ENCODE data around the gene LAMA3. TPM values are rescaled to one million over a fixed set of nuclear protein-coding genes. Genes with fewer than 3 reads are reported as not detected.

Gene LAMA3
- total and polyA plus RNA-seq, 4 donors: 0.26 to 3.9 (median 0.37) TPM

DNA sequence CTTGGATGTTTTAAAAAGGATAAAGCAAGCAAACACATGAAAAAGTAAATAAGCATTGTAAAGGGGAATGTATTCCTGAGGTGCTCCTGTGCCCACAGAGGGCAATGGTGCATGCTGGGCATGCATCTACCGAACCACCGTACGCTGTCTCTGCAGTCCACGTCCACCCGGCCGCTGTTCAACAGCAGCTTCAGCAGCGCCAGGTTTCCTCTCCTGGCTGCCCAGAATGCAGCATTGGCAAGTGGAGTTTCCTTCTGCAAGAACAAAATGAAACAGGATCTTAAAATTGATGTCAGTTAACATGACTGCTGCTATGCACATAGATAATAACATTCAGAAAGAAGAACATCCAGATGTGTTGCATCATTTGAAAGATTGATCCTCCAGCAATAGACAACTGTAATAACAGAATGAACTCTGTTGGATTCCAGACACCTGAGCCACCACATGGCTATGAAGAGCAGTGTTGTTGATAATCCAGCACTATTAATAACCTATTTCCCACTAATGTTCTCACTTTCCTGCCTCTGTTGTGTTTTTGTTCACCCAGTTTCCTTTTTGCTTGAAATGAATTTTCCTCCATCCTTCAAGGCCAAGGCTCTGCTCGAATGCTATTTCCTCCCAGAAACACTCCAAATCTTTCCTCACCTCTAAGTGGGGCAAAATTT, 40.2 kb upstream of the LAMA3 start:
- 75% methylated on average over 8 of the region's 8 CpGs for WGBS
- TF ChIP-seq, protein P1, sequence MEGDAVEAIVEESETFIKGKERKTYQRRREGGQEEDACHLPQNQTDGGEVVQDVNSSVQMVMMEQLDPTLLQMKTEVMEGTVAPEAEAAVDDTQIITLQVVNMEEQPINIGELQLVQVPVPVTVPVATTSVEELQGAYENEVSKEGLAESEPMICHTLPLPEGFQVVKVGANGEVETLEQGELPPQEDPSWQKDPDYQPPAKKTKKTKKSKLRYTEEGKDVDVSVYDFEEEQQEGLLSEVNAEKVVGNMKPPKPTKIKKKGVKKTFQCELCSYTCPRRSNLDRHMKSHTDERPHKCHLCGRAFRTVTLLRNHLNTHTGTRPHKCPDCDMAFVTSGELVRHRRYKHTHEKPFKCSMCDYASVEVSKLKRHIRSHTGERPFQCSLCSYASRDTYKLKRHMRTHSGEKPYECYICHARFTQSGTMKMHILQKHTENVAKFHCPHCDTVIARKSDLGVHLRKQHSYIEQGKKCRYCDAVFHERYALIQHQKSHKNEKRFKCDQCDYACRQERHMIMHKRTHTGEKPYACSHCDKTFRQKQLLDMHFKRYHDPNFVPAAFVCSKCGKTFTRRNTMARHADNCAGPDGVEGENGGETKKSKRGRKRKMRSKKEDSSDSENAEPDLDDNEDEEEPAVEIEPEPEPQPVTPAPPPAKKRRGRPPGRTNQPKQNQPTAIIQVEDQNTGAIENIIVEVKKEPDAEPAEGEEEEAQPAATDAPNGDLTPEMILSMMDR (IDR thresholded peaks at IDR 0.05; ENCODE audit: low read depth, low read length, missing input control): no peak
- TF ChIP-seq ZBTB33 (IDR thresholded peaks at IDR 0.05) (no peak), SP1 (IDR thresholded peaks at IDR 0.05) (no peak), TAF1 (conservative IDR thresholded peaks at IDR 0.05) (no peak)
- TF ChIP-seq, protein P2, sequence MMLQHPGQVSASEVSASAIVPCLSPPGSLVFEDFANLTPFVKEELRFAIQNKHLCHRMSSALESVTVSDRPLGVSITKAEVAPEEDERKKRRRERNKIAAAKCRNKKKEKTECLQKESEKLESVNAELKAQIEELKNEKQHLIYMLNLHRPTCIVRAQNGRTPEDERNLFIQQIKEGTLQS (IDR thresholded peaks at IDR 0.05): no peak
- H3K27me3 ChIP-seq (ENCODE audit: control insufficient read depth in 4 of 4, insufficient read depth in 4 of 4, low read length in 3 of 4): no peaks in the 10 kb centered on the region
- H3K27ac ChIP-seq (ENCODE audit: low read depth in 1 of 2, low read length in 2 of 2): no peak overlapping the region
- no peak for DNase-seq (ENCODE audit: low spot score)
- H3K9ac ChIP-seq (ENCODE audit: low read depth in 1 of 2, low read length in 2 of 2): no peak overlapping the region
- H3K9me3 ChIP-seq (ENCODE audit: control insufficient read depth in 4 of 4, low read length in 3 of 4): no peaks in the 10 kb centered on the region
- no peaks in the 10 kb centered on the region for H3K4me1 ChIP-seq (ENCODE audit: control insufficient read depth in 4 of 4, insufficient read depth in 4 of 4, low read length in 3 of 4)
- H3K4me3 ChIP-seq (ENCODE audit: low read depth in 1 of 3, low read length in 3 of 3): no peak overlapping the region
- H3K36me3 ChIP-seq (ENCODE audit: control insufficient read depth in 4 of 4, insufficient read depth in 3 of 4, low read depth in 1 of 4, low read length in 3 of 4): no peaks in the 10 kb centered on the region

- no peaks in the 10 kb centered on the region for H3K4me1 ChIP-seq (ENCODE audit: control insufficient read depth in 4 of 4, insufficient read depth in 4 of 4, low read length in 3 of 4)
- H3K27me3 ChIP-seq (ENCODE audit: control insufficient read depth in 4 of 4, insufficient read depth in 4 of 4, low read length in 3 of 4): no peaks in the 10 kb centered on the region
- TF ChIP-seq RAD21 (IDR thresholded peaks at IDR 0.05) (no peak), GABPA (IDR thresholded peaks at IDR 0.05 in 1 of 2, conservative IDR thresholded peaks at IDR 0.05 in 1 of 2) (no peak), REST (IDR thresholded peaks at IDR 0.05) (no peak), JUND (IDR thresholded peaks at IDR 0.05) (no peak), FOXA1 (IDR thresholded peaks at IDR 0.05) (no peak), HNF4A (conservative IDR thresholded peaks at IDR 0.05) (no peak), TAF1 (conservative IDR thresholded peaks at IDR 0.05) (no peak), YY1 (IDR thresholded peaks at IDR 0.05) (no peak), EGR1 (IDR thresholded peaks at IDR 0.05; ENCODE audit: low read depth in 2 of 2) (no peak)
- TF ChIP-seq, protein P3, sequence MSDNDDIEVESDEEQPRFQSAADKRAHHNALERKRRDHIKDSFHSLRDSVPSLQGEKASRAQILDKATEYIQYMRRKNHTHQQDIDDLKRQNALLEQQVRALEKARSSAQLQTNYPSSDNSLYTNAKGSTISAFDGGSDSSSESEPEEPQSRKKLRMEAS (IDR thresholded peaks at IDR 0.05): no peak
- TF ChIP-seq, protein P2 (IDR thresholded peaks at IDR 0.05): no peak
- no peak overlapping the region for H3K27ac ChIP-seq (ENCODE audit: low read depth in 1 of 2, low read length in 2 of 2)
- H3K36me3 ChIP-seq (ENCODE audit: control insufficient read depth in 4 of 4, insufficient read depth in 3 of 4, low read depth in 1 of 4, low read length in 3 of 4): no peaks in the 10 kb centered on the region
- H3K4me3 ChIP-seq (ENCODE audit: low read depth in 1 of 3, low read length in 3 of 3): no peak overlapping the region
- WGBS: 83% methylated on average over 6 of the region's 6 CpGs
- H3K9ac ChIP-seq (ENCODE audit: low read depth in 1 of 2, low read length in 2 of 2): no peak overlapping the region
- no peak for DNase-seq (ENCODE audit: low spot score)
- no peaks in the 10 kb centered on the region for H3K9me3 ChIP-seq (ENCODE audit: control insufficient read depth in 4 of 4, low read length in 3 of 4)
Measured at GRCh38 chr18:23650968-23651927, 38.0 kb upstream of the LAMA3 start.
